HG03442 (cell line): ENCODE results near the gene COX7A2L.
"Not testable (repeated sequence)": the region's sequence is repeated elsewhere in the genome, so short reads cannot be mapped to it uniquely, and the experiment has no call there.

Source experiments
- ATAC-seq: cut with Tn5 transposase; IDR thresholded peaks from one replicate; pipeline ENCODE4 v1.9.1; 2021; ENCODE audit warnings: mild to moderate bottlenecking, moderate library complexity; ENCODE audit not compliant: unreplicated experiment

The COX7A2L gene

DNA sequence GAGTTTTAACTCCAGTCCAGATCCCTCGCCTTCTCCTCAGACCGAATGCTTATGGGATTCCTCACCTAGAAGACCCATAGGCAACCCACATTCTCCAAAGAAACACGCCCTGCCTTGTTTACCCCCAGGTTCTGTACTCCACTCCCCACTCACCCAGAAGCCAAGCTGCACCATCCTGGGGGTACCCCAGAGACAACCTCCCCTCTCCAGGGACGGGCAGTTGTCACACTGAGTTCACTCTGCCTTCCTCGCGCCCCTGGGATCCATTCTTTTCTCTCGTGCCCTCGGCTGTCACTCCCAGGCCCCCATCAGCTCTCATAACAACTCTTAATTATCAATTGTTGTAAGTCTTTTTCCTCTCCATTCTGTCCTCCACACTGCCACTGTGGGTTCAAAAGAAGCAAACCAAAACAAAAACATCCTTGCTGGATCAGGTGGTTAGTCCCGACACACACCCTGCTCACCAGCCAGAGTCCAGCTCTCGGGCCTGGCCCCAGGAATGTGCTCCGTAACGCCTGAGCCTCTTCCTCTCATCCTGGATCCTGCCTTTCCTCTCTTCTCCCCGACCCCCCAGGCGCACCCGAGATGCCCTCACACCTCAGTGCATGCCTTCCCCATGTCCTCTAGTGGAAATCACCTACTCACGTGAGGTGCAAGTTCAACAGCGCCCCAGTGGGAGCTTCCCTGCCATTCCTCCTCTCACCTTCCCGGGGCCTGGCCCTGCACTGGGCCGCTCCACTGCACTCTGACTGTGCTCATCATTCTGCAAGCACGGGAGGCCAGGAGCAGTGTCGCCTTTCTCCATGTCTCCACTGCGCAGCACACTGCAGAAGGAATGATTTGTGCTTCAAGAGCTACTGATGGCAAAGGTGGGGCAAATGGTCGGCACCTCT lies 20.7 kb downstream of the COX7A2L start:
- ATAC-seq: no peak

DNA sequence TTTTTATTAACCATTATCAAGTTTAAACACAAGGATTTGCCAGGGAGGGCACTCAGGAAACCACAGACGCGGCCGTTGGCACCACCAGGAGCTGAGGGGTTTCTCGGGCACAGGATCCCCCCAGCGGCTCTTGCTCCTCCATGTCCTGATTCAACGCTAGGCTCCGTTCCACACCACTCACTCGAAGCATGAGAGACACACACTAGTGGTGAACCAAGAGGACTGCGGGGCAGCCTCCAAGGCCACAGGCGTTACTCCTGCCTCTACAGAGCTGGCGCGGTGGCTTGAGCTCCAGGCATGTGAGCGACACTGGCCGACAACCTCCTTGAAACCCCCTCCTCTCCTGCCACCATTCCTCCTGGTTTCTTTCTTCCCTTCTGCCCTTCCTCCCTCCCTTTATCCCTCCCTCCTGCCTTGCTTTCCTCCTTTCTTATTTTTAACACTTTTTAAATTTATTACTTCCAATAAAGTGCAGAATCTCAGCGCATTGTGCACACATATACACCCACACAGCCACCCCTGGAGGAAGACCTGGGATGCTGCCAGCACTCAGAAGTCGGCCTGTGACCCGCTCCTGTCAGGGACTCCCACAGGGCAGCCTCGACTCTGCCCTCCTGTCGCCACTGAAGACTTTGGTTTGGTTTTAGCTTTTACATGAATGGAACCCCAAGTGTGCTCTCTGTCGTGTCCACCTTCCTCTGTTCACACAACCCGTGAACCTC lies 21.7 kb downstream of the COX7A2L start:
- no peak for ATAC-seq

DNA sequence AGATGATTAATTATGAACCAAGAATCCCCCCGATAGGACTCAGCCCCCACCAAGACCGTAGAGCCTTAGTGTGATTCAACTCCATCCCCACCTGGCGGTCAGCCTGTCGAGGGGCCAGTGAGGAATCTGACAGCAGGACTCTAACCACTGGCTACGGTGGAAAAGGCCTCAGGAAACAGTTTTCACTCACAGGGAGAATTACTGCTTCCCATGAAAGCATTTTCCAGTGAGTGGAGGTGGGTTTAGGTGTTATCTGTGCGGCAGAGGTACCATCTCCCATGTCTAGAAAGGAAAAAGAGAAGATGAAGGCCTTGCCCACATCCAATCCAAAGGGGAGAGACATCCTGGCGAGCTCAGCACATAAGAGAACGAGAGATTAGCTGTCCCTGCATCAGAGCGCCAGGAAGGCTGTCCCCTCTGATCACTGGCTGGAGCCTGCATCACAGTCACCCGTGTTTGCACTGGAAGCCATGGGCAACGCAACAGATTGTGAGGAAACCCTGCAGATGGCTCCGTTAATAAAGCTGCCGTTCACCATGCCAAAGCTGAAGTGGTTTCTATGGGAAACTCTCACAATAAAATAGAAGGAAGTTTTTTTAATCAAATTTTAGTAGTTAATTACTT lies 22.3 kb downstream of the COX7A2L start:
- no peak for ATAC-seq

- ATAC-seq: no peak
These were observed 23.0 kb downstream of the COX7A2L start for GRCh38 chr2:42337846-42338566.

GRCh38 chr2:42337356-42337820 lies 23.6 kb downstream of the COX7A2L start:
- ATAC-seq: no peak

DNA sequence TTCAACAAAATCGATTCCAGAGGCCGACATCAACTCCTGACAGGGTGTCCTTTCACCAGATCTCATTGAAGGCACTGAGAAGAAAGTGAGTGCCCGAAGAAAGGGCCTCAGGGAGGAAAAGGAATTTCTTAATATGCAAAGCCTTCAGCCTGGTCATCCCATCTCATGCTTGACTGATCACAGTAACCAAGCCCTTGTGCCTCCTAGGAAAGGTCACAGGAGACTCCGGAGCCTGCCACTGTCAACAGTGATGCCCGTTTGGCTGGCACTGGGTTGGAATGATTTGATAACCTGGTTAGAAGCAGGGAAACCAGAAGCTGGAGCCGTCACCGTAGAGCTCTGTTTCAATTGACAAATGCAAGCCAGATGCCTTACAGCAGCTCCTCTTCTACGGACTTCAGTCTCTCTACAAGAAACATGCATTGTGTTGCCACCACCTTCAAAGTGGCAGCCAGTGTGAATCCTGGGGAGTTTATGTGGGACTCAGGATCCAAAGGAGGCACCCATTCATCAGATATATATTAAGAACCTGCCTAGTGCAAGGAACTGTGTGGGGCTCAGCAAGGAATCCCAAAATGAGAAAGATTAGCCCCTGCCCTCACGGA lies 24.6 kb downstream of the COX7A2L start:
- no peak for ATAC-seq

- no peak for ATAC-seq
These were observed 25.4 kb downstream of the COX7A2L start for GRCh38 chr2:42335514-42336104.

- ATAC-seq: not testable (repeated sequence)
These were observed 26.2 kb downstream of the COX7A2L start for GRCh38 chr2:42334865-42335264.

DNA sequence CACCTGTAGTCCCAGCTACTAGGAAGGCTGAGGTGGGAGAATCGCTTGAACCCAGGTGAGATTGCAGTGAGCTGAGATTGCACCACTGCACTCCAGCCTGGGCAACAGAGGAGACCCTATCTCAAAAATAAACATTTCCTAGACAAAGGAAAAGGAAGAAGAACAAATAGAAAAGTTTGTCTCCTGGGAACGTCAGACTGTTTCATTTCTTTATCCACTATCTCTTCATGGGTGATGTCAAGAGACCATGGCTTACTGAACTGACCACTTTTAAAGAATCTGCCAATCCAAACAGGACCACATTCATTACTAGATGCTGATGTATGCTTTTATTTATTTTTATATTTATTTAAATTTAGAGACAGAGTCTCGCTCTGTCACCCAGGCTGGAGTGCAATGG lies 26.8 kb downstream of the COX7A2L start:
- no peak for ATAC-seq

DNA sequence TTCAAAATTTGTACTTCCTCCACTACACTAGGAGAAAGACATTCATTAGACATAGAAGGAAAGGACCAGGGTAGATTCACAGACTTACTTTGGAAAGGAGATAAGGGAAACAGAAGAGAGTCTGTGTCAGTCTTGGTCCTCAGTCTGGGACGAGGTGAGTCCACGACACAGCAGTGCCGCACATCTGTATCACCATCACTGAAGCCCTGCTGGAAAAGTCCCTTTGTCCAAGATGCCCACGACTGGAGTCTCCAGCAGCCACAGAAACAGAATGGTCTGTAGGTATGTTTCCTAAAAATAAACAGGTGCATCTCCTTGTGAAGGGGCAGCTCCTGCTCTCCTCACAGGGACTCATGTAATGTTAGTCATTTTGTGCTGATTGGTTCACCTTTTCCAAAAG lies 27.4 kb downstream of the COX7A2L start:
- no peak for ATAC-seq

DNA sequence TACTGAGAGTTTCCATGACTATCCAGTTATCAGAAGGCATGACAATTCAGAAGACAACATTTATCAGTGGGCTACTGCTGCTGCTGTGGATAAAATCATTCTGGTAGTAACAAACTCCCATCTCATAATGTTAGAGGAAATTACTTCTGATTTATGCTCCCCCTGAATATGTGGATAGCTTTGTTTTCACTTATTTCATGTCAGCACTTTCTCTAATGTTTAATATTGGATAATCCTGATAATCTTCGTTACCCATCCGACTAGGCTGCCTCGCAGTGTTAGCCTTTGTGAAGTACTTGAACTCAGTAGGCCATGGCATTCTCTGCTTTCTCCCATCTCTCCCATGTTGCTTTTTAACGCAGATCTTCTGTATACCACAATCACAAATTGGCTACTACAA lies 28.4 kb downstream of the COX7A2L start:
- no peak for ATAC-seq

GRCh38 chr2:42331569-42332284 lies 29.3 kb downstream of the COX7A2L start:
- no peak for ATAC-seq

DNA sequence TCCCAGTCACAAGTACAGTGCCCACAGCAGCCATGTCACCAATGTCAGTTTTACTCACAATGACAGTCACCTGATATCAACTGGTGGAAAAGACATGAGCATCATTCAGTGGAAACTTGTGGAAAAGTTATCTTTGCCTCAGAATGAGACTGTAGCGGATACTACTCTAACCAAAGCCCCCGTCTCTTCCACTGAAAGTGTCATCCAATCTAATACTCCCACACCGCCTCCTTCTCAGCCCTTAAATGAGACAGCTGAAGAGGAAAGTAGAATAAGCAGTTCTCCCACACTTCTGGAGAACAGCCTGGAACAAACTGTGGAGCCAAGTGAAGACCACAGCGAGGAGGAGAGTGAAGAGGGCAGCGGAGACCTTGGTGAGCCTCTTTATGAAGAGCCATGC lies 31.3 kb downstream of the COX7A2L start:
- no peak for ATAC-seq

GRCh38 chr2:42328923-42329322 lies 32.1 kb downstream of the COX7A2L start:
- ATAC-seq: no peak

DNA sequence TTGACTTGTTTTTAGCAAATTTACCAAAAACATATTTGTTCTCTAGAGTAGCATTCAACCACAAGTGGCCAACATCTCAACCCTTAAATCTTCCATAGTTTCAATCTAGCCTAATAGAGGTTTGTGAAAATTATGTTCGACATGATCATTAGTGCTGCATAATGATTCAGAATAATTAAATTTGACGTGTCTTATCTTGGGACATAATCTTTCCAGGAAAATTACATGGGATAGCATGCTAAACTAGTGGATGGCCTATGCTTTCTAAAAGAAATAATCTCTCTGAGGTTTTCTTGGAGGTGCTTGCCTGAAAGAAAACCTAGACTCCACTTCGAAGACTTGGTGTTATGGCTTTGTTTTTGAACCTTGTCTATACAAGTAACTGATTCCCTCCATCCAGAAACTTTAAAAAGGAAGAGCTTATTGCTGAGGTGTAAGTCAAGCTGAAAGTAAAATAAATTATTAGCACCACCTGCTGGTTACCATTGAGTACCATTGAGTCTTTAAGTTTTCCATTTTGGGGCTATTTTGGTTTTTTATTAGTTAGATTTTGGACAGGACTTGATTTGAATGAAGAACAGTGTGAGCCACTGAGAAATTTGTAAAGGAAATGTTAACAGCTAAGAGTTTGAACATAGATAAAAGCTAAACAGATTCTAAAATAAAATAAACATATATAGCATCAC lies 32.7 kb downstream of the COX7A2L start:
- no peak for ATAC-seq

DNA sequence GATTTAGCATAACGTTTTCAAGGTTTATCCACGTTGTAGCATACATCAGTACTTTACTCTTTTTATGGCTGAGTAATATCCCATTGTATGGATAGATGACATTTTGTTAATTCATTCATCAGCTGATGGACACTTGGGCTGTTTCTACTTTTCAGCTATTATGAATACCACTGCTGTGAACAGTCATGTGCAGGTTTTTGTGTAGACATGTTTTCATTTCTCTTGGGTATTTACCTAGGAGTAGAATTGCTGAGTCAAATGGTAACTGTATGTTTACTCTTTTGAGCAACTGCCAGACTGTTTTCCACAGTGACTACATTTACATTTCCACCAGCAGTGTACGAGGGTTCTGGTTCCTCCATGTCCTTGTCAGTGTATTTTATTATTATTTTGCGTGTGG lies 33.9 kb downstream of the COX7A2L start:
- peak; percentile 64 for ATAC-seq

GRCh38 chr2:42325609-42326008 lies 35.4 kb downstream of the COX7A2L start:
- no peak for ATAC-seq

DNA sequence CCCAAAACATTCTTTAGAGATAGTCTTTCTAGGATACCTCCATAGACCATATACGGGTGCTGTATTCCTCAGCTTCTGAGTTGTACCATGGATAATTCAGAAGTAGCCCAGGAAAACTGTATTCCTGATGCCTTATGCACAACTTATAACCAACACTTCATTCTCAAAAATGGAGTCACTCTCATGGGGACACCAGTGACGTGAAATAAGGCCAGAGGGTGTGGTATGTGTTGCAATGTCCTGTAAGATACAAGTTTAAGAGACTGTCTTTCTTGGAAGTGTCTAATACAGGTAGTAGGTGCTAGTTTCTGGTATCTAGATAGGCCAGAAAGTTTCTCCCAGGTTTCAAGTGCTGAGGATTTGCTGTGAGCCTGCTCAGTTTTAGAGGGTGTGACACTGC lies 36.1 kb downstream of the COX7A2L start:
- ATAC-seq: no peak

DNA sequence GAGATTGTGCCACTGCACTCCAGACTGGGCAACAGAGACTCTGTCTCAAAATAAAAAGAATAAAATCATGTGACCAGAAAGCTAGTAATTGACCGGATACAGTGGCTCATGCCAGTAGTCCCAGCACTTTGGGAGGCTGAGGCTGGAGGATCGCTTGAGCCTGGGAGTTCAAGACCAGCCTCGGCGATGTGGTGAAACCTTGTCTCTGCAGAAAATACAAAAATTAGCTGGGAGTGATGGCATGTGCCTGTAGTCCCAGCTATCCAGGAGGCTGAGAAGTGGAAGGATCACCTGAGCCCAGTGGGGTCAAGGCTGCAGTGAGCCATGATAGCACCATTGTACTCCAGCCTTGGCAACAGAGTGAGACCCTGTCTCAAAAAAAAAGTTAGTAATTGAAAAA lies 36.8 kb downstream of the COX7A2L start:
- no peak for ATAC-seq
